NCI-H2227 (cell line): ENCODE measurements around the gene SLC12A3.

ENCODE experiments used
- DNase-seq: peaks from one replicate; lab custom pipeline; 2025; ENCODE audit not compliant: unreplicated experiment; lab: John Stamatoyannopoulos, UW

SLC12A3 gene

DNA sequence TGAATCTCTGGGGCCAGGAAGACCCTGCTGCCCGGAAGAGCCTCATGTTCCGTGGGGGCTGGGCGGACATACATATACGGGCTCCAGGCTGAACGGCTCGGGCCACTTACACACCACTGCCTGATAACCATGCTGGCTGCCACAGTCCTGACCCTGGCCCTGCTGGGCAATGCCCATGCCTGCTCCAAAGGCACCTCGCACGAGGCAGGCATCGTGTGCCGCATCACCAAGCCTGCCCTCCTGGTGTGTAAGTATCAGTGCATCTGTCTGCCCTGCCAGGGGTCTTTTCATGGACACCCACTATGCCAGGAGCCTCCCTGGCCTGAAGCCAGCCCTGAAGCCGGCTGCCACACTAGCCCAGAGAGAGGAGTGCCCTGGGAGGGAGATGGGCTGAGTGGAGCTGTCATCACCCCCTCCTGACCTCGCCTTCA, 96.9 kb downstream of the SLC12A3 start, which contains the start of gene CETP:
CETP (plus strand) TSS at position 100 of the 431 bp plus-strand sequence; CDS start at position 130, 30 bp downstream.
- DNase-seq = no peak

- DNase-seq = peak; percentile 22
Measured at GRCh38 chr16:56964243-56965148, 99.5 kb downstream of the SLC12A3 start.
